ENCODE measurements around the gene SART1.

- TF ChIP-seq POLR2A (IDR thresholded peaks at IDR 0.05; ENCODE audit: low read length) (no peak), GATA1 (IDR thresholded peaks at IDR 0.05; ENCODE audit: low read depth, low read length) (no peak)
Observed at GRCh38 chr11:65981972-65982823, 20.7 kb downstream of the SART1 start.
